ENCODE data around the gene DNM1. TPM values are rescaled to one million over a fixed set of nuclear protein-coding genes. Genes with fewer than 3 reads are reported as not detected.

DNM1 gene
- total RNA-seq, 4 donors from 2014 or later = 8.6 to 22.3 (median 14.4) TPM

GRCh38 chr9:128246471-128246870, 43.3 kb downstream of the DNM1 start:
- ATAC-seq = no peak
- 40 to 43% methylated on average over 1 of the region's 2 CpGs for WGBS, 2 donors (ENCODE audit: low coverage in 1 of 2)
- H3K9me3 ChIP-seq = no peaks in the 10 kb centered on the region
- H3K4me1 ChIP-seq = peaks cover 0 to 36% (median 17%) of the 10 kb centered on the region in 3 donors
- H3K27ac ChIP-seq = peak overlapping the region in 3 of 4 donors; percentile 5 to 81 (median 43)
- no peaks in the 10 kb centered on the region for H3K36me3 ChIP-seq
- no peak overlapping the region for H3K4me3 ChIP-seq
- TF ChIP-seq EP300 (IDR thresholded peaks at IDR 0.05) = no peak
- no peak for TF ChIP-seq POLR2AphosphoS5 (IDR thresholded peaks at IDR 0.05)
- TF ChIP-seq, protein P1, sequence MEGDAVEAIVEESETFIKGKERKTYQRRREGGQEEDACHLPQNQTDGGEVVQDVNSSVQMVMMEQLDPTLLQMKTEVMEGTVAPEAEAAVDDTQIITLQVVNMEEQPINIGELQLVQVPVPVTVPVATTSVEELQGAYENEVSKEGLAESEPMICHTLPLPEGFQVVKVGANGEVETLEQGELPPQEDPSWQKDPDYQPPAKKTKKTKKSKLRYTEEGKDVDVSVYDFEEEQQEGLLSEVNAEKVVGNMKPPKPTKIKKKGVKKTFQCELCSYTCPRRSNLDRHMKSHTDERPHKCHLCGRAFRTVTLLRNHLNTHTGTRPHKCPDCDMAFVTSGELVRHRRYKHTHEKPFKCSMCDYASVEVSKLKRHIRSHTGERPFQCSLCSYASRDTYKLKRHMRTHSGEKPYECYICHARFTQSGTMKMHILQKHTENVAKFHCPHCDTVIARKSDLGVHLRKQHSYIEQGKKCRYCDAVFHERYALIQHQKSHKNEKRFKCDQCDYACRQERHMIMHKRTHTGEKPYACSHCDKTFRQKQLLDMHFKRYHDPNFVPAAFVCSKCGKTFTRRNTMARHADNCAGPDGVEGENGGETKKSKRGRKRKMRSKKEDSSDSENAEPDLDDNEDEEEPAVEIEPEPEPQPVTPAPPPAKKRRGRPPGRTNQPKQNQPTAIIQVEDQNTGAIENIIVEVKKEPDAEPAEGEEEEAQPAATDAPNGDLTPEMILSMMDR (IDR thresholded peaks at IDR 0.05) = no peak
- TF ChIP-seq POLR2A (IDR thresholded peaks at IDR 0.05) = no peak
- peaks cover 34% of the 10 kb centered on the region for H3K27me3 ChIP-seq

- WGBS, 2 donors (ENCODE audit: low coverage in 1 of 2) = 80 to 83% methylated on average over 1 to 2 of the region's 5 CpGs
These were observed 44.1 kb downstream of the DNM1 start for GRCh38 chr9:128247226-128247803.

DNA sequence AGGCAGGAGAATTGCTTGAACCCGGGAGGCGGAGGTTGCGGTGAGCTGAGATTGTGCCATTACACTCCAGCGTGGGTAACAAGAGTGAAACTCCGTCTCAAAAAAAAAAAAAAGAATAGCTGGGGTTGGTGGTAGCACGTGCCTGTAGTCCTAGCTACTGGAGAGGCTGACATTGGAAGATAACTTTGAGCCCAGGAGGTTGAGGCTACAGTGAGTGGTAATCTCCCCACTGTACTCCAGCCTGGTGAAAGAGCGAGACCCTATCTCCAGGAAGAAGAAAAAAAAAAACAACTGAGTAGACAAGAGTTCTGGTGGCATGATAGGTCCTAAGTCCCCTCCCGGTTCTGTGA, 46.4 kb downstream of the DNM1 start:
- peaks cover 50% of the 10 kb centered on the region for H3K27me3 ChIP-seq
- 87 to 89% methylated on average over 7 to 8 of the region's 8 CpGs for WGBS, 2 donors (ENCODE audit: low coverage in 1 of 2)
- H3K27ac ChIP-seq = peak overlapping the region in 1 of 4 donors; percentile 9
- peaks cover 0 to 6% of the 10 kb centered on the region in 2 donors for H3K36me3 ChIP-seq
- H3K4me1 ChIP-seq = peaks cover 0 to 40% (median 14%) of the 10 kb centered on the region in 3 donors
- TF ChIP-seq, protein P1 (IDR thresholded peaks at IDR 0.05) = no peak
- TF ChIP-seq POLR2AphosphoS5 (IDR thresholded peaks at IDR 0.05) (no peak), POLR2A (IDR thresholded peaks at IDR 0.05) (no peak), EP300 (IDR thresholded peaks at IDR 0.05) (no peak)
- no peaks in the 10 kb centered on the region for H3K9me3 ChIP-seq
- no peak for ATAC-seq
- no peak overlapping the region for H3K4me3 ChIP-seq

More at GRCh38 chr9:128247226-128247803, 44.1 kb downstream of the DNM1 start:
- peaks cover 0 to 42% (median 17%) of the 10 kb centered on the region in 3 donors for H3K4me1 ChIP-seq
- no peak overlapping the region for H3K4me3 ChIP-seq
- H3K36me3 ChIP-seq = no peaks in the 10 kb centered on the region
- no peaks in the 10 kb centered on the region for H3K9me3 ChIP-seq
- H3K27ac ChIP-seq = no peak overlapping the region
- ATAC-seq = no peak
- H3K27me3 ChIP-seq = peaks cover 41% of the 10 kb centered on the region
- TF ChIP-seq POLR2A (IDR thresholded peaks at IDR 0.05) (no peak), EP300 (IDR thresholded peaks at IDR 0.05) (no peak)
- TF ChIP-seq, protein P1 (IDR thresholded peaks at IDR 0.05) = no peak

DNA sequence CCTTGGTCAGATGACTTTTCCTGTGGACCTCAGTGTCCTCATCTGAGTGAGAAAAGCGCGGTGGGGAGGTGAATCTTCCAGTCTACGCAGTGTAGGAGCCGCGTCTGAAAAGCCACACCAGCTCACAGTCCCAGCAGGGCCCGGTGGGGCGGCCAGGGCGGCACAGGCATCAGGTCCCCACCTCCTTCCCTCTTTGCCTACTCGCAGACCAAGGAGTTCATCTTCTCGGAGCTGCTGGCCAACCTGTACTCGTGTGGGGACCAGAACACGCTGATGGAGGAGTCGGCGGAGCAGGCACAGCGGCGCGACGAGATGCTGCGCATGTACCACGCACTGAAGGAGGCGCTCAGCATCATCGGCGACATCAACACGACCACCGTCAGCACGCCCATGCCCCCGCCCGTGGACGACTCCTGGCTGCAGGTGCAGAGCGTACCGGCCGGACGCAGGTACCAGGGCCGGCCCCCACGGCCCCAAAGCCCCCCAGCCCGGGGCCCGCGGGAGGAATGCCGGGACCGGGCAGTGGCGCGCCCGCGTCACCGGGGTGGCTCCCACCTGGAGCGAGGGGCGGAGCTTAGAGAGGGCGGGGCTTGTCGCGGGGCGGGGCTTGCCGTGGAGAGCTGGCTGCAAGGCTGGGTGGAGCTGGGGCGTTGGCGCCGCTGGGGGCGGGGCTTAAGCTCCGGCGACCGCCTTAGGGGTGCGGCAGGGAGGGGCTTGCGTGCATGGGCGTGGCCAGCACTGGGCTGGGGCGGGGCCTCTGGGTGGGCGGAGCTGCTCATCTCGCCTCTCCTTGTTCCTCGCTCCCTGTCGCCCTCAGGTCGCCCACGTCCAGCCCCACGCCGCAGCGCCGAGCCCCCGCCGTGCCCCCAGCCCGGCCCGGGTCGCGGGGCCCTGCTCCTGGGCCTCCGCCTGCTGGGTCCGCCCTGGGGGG, 47.0 kb downstream of the DNM1 start:
- Histone ChIP-seq H3K27ac (peak overlapping the region in 2 of 4 donors; percentile 2 to 60), H3K4me1 (peaks cover 0 to 34% (median 12%) of the 10 kb centered on the region in 3 donors), H3K27me3 (peaks cover 43% of the 10 kb centered on the region), H3K9me3 (no peaks in the 10 kb centered on the region), H3K36me3 (peaks cover 0 to 6% of the 10 kb centered on the region in 2 donors), H3K4me3 (peak overlapping the region in 1 of 2 donors; percentile 43)
- 40 to 56% methylated on average over 1 to 7 of the region's 81 CpGs for WGBS, 2 donors (ENCODE audit: low coverage in 1 of 2)
- ATAC-seq = peak; percentile 71
- TF ChIP-seq EP300 (IDR thresholded peaks at IDR 0.05) (no peak), POLR2A (IDR thresholded peaks at IDR 0.05) (peak in 1 of 2 donors; percentile 17)
- TF ChIP-seq, protein P1 (IDR thresholded peaks at IDR 0.05) = no peak
